ENCODE data around the gene ATP13A2.
"Not testable (repeated sequence)": the region's sequence is repeated elsewhere in the genome, so short reads cannot be mapped to it uniquely, and the experiment has no call there.

Gene ATP13A2

GRCh38 chr1:16975211-16975610 lies 36.5 kb downstream of the ATP13A2 start:
- no peak for DNase-seq

GRCh38 chr1:16973215-16973614 lies 38.5 kb downstream of the ATP13A2 start:
- DNase-seq, result no peak

- DNase-seq, result no peak
Observed at GRCh38 chr1:16972189-16972895, 39.4 kb downstream of the ATP13A2 start.

- no peak for DNase-seq
Observed at GRCh38 chr1:16971341-16972188, 40.2 kb downstream of the ATP13A2 start.

- no peak for DNase-seq
Observed at GRCh38 chr1:16970132-16970910, 41.4 kb downstream of the ATP13A2 start.

GRCh38 chr1:16969651-16970050 lies 42.1 kb downstream of the ATP13A2 start:
- no peak for DNase-seq

GRCh38 chr1:16969057-16969611 lies 42.6 kb downstream of the ATP13A2 start:
- no peak for DNase-seq

- no peak for DNase-seq
Observed at GRCh38 chr1:16968372-16968771, 43.4 kb downstream of the ATP13A2 start.

- DNase-seq, result no peak
Observed at GRCh38 chr1:16967962-16968361, 43.8 kb downstream of the ATP13A2 start.

GRCh38 chr1:16967095-16967575 lies 44.6 kb downstream of the ATP13A2 start:
- DNase-seq, result no peak

- no peak for DNase-seq
Observed at GRCh38 chr1:16966282-16966681, 45.4 kb downstream of the ATP13A2 start.

- DNase-seq, result no peak
Observed at GRCh38 chr1:16965486-16966067, 46.2 kb downstream of the ATP13A2 start.

- DNase-seq, result not testable (repeated sequence)
Observed at GRCh38 chr1:16964169-16964568, 47.6 kb downstream of the ATP13A2 start.

GRCh38 chr1:16961297-16962133 lies 50.2 kb downstream of the ATP13A2 start:
- no peak for DNase-seq

- peak; percentile 86 for DNase-seq
Observed at GRCh38 chr1:16960560-16961296, 51.0 kb downstream of the ATP13A2 start.

- DNase-seq, result no peak
Observed at GRCh38 chr1:16958475-16958874, 53.3 kb downstream of the ATP13A2 start.

GRCh38 chr1:16957731-16958130 lies 54.0 kb downstream of the ATP13A2 start:
- DNase-seq, result no peak

- no peak for DNase-seq
Observed at GRCh38 chr1:16956775-16957174, 55.0 kb downstream of the ATP13A2 start.

- DNase-seq, result no peak
Observed at GRCh38 chr1:16955186-16955585, 56.5 kb downstream of the ATP13A2 start.

- no peak for DNase-seq
Observed at GRCh38 chr1:16954579-16954978, 57.1 kb downstream of the ATP13A2 start.

- DNase-seq, result not testable (repeated sequence)
Observed at GRCh38 chr1:16952376-16952775, 59.4 kb downstream of the ATP13A2 start.
